DMS53 (cell line): ENCODE results near the gene SCN1A.
"Not testable (repeated sequence)": the region's sequence is repeated elsewhere in the genome, so short reads cannot be mapped to it uniquely, and the experiment has no call there.

Experiments
- DNase-seq: peaks from one replicate; lab custom pipeline; 2025; lab: John Stamatoyannopoulos, UW

Gene SCN1A

GRCh38 chr2:166127217-166128155 lies at the start of gene SCN1A:
TSS of gene SCN1A (minus strand) at chr2:166128020. CDS start at chr2:166073621, 54,399 bp downstream.
- DNase-seq, result peak; percentile 84

DNA sequence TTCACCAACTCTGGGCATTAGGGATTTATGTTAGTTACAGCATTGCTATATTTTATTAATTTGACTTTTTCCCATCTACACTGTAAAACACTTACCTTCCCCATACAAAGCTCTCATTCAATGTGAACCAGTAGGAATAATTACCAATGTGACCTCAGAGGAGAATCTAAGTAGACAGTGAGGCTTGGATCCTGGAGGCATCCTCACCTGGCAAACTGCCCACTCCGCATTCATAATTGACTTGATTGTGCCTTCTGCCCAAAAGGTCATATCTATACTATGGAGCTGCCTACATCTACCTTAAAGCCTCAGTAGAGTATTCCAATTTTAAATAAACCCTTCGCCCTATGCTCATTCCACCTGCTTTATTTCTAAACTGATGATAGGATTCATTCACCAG lies 45.4 kb upstream of the SCN1A start:
- no peak for DNase-seq

- no peak for DNase-seq
Measured at GRCh38 chr2:166171216-166171615, 43.4 kb upstream of the SCN1A start.

DNA sequence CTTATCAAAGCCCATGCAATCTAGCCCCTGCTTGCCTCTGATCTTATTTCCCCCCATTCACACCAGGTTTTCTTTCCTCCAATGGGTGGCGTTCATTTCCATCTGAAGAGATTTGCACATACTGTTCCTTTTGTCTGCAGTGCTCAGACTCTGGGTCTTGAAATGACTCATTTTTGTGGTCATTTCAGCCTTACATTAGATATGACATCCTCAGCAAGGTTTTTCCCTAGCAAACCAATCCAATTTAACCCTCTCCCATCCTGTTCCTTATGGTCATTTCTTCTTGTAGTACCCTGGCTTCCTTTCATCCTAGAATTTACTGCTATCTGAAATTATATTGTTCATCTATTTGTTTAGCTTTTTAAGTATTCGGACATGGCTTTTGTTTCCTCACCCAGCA lies 42.5 kb upstream of the SCN1A start:
- DNase-seq, result peak; percentile 51

GRCh38 chr2:166167449-166167848 lies 39.6 kb upstream of the SCN1A start:
- DNase-seq, result peak; percentile 61

- DNase-seq, result peak; percentile 56
Measured at GRCh38 chr2:166163775-166164174, 36.0 kb upstream of the SCN1A start.

DNA sequence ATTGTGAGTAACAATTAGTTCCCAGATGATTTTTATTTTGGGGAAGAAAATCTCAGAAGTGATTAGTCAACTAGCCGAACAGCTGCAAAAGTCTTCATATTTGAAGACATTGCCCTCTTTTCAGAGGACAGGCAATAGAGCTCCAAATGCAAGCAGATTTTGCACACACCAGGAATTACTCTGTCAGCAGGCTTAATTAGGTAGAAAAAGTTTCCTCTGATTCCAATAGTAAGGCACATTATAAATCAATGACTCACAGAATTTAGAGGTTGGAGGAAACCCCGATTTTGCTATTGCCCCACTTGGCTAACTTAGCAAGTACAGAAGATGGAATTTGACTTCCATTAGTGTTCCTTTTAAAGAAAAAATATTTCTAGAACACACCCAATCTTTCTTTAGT lies 30.7 kb upstream of the SCN1A start:
- DNase-seq, result no peak

DNA sequence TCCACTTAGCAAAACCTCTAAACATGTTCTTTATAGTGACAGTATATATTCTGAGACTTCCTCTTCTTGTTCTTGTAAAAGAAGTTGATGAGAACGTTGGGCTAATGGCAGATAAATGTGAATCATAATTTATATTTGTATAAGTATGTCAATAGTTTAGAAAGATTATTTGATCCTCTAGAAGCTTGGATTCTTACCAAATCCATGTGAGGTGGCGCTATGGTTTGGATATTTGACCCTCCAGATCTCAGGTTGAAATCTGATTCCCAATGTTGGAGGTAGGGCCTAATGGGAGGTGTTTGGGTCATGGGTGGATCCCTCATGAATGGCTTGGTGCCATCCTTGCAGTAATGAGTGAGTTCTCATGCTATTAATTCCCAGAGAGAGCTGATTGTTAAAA lies 29.8 kb upstream of the SCN1A start:
- DNase-seq, result peak; percentile 24

GRCh38 chr2:166156985-166157490 lies 29.2 kb upstream of the SCN1A start:
- DNase-seq, result no peak

DNA sequence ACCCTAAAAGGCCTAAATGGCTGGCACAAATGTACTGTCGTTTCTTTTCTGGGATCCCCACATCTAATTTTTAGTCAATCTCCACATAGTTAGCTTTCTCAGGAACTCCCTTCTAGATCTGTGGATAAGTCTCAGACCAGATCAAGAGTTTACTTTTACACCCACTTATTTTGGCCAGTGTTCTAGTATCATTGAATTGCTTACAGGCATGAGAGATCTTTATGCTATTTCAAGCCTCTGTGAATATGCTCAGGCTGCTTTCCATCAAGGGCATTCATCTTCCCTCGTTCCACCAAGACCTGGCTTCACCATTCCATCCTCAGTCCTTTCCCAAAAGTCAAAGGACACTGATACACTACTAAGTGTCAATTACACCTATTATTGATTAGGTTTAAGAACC lies 27.8 kb upstream of the SCN1A start:
- no peak for DNase-seq

- DNase-seq, result peak; percentile 14
Measured at GRCh38 chr2:166154685-166155338, 27.0 kb upstream of the SCN1A start.

- no peak for DNase-seq
Measured at GRCh38 chr2:166152064-166152463, 24.2 kb upstream of the SCN1A start.

GRCh38 chr2:166148500-166149400 lies 20.9 kb upstream of the SCN1A start:
- DNase-seq, result no peak

DNA sequence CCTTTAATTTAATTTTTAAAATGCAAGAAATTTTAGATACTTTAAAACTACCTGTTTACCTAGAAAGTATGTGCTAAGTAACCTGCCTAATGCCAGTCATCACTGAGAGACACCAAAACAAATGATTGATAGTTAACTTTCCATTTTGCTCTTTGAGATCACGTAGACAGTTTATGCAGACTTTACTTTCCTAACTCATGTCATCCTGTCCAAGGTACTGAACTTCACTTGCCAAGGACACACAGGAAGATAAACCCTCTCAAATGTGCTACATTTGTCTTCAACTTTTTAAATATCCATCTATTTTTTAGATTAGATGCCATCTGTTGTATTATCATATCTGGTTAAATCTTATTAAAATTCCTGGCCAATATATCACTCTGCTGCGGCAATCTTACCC lies 20.1 kb upstream of the SCN1A start:
- no peak for DNase-seq

- no peak for DNase-seq
Measured at GRCh38 chr2:166144071-166144470, 16.3 kb upstream of the SCN1A start.

GRCh38 chr2:166140932-166141331 lies 13.1 kb upstream of the SCN1A start:
- DNase-seq, result no peak

- DNase-seq, result no peak
Measured at GRCh38 chr2:166140475-166140874, 12.7 kb upstream of the SCN1A start.

DNA sequence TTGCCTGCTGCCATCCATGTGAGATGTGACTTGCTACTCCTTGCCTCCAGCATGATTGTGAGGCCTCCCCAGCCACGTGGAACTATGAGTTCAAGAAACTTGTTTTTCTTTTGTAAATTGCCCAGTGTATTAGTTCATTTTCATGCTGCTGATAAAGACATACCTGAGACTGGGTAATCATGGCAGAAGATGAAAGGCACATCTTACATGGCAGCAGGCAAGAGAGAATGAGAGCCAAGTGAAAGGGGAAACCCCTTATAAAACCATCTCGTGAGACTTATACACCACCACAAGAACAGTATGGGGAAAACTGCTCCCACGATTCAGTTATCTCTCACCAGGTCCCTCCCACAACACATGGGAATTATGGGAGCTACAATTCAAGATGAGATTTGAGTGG lies 11.7 kb upstream of the SCN1A start:
- DNase-seq, result not testable (repeated sequence)

DNA sequence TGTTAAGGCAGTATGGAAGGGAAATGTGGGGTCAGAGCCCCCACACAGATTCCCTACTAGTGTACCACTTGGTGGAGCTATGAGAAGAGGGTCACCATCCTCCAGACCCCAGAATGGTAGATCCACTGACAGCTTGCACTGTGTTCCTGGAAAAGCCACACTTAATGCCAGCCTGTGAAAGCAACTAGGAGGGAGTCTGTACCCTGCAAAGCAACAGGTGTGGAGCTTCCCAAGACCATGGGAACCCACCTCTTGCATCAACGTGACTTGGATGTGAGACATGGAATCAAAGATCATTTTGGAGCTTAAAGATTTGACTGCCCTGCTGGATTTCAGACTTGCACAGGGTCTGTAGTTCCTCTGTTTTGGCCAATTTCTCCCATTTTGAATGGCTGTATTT lies 10.8 kb upstream of the SCN1A start:
- no peak for DNase-seq

GRCh38 chr2:166138144-166138543 lies 10.3 kb upstream of the SCN1A start:
- no peak for DNase-seq

DNA sequence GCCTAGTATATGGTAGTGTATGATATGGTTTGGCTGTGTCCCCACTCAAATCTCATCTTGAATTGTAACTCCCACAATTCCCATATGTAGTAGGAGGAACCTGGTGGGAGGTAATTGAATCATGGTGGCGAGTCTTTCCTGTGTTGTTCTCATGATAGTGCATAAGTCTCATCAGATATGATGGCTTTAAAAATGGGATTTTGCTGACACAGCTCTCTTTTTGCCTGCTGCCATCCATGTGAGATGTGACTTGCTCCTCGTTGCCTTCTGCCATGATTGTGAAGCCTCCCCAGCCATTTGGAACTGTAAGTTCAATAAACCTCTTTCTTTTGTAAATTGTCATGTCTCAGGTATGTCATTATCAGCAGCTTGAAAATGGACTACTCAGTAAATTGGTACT lies 9.5 kb upstream of the SCN1A start:
- DNase-seq, result no peak

GRCh38 chr2:166135849-166136258 lies 8.0 kb upstream of the SCN1A start:
- DNase-seq, result peak; percentile 22
